HepG2 (cell line): Measurements from ENCODE around the gene NCMAP. TPM values are rescaled to one million over a fixed set of nuclear protein-coding genes. Genes with fewer than 3 reads are reported as not detected.

Experiments used
- ARID4A ChIP-seq: sonication (generic); formaldehyde crosslinking; IDR thresholded peaks from 2 replicates; pipeline ENCODE4 v1.5.0; 2020; ENCODE audit warnings: mild to moderate bottlenecking, missing genetic modification reagents, borderline replicate concordance
- CEBPG ChIP-seq: IDR thresholded peaks from 2 replicates; pipeline ENCODE4 v1.6.1; 2016
- E2F5 ChIP-seq: sonication (generic); formaldehyde crosslinking; conservative IDR thresholded peaks from 2 replicates; pipeline ENCODE4 v1.4.0; 2020; ENCODE audit warnings: missing genetic modification reagents
- GFI1 ChIP-seq: sonication (generic); formaldehyde crosslinking; IDR thresholded peaks from 2 replicates; pipeline ENCODE4 v1.5.0; 2020; ENCODE audit warnings: missing genetic modification reagents, mild to moderate bottlenecking, borderline replicate concordance
- LCORL ChIP-seq, 2 experiments: fragments of 450-650 bp in 1 of 2; sonication (generic) in 1 of 2; formaldehyde crosslinking in 1 of 2; IDR thresholded peaks; 2 replicates each; pipeline versions ENCODE4 v1.5.0 to v1.6.1; 2017 to 2020; ENCODE audit warnings: antibody characterized with exemption in 1 of 2, missing genetic modification reagents in 1 of 2
- MED8 ChIP-seq: sonication (generic); formaldehyde crosslinking; IDR thresholded peaks from 2 replicates; pipeline ENCODE4 v1.8.1; 2023; ENCODE audit warnings: mild to moderate bottlenecking, missing genetic modification reagents; ENCODE audit not compliant: insufficient replicate concordance
- POGK ChIP-seq: sonication (generic); formaldehyde crosslinking; conservative IDR thresholded peaks from 2 replicates; pipeline ENCODE4 v1.8.0; 2022; ENCODE audit warnings: mild to moderate bottlenecking, moderate library complexity, missing genetic modification reagents
- SETDB1 ChIP-seq: sonication (generic); formaldehyde crosslinking; IDR thresholded peaks from 2 replicates; pipeline ENCODE4 v1.5.1; 2020; ENCODE audit warnings: missing genetic modification reagents, mild to moderate bottlenecking, borderline replicate concordance
- SOX6 ChIP-seq, 2 experiments: fragments of 450-650 bp in 1 of 2; sonication (generic) in 1 of 2; formaldehyde crosslinking in 1 of 2; IDR thresholded peaks; 2 replicates each; pipeline versions ENCODE4 v1.4.0 to v1.6.1; 2017 to 2020; ENCODE audit warnings: antibody characterized with exemption in 1 of 2, mild to moderate bottlenecking in 1 of 2, missing genetic modification reagents in 1 of 2
- TBX2 ChIP-seq: sonication (generic); formaldehyde crosslinking; IDR thresholded peaks from 2 replicates; pipeline ENCODE4 v1.5.0; 2020; ENCODE audit warnings: missing genetic modification reagents, mild to moderate bottlenecking, borderline replicate concordance
- USF2 ChIP-seq, 2 experiments: sonication (generic) in 1 of 2; formaldehyde crosslinking in 1 of 2; IDR thresholded peaks; 2 replicates each; pipeline versions ENCODE4 v1.5.1 to v1.6.1; 2011 to 2020; ENCODE audit warnings: borderline replicate concordance in 1 of 2, low read depth in 1 of 2, low read length in 1 of 2, mild to moderate bottlenecking in 1 of 2, missing genetic modification reagents in 1 of 2, moderate library complexity in 1 of 2
- ZBTB33 ChIP-seq: sonication (generic); formaldehyde crosslinking; IDR thresholded peaks from 2 replicates; pipeline ENCODE4 v1.4.0; 2020; ENCODE audit warnings: missing genetic modification reagents
- polyA plus RNA-seq, 8 experiments: library from polyadenylated mRNA; depleted of rRNA in 3 of 8; stranded (reverse) in 7 of 8; unstranded in 1 of 8; fragments of >200 nt; fragmentation: Illumina TruSeq in 4 of 8; extraction: Trizol in 4 of 8; gene quantifications; 2 replicates each; pipeline versions ENCODE4 v1.2.1 to v1.2.3, GENCODE V29; 2011 to 2016; ENCODE audit warnings: low read depth in 4 of 8, missing spikeins in 1 of 8, mixed read lengths in 1 of 8; ENCODE audit not compliant: insufficient read depth in 1 of 8
- total RNA-seq, 5 experiments: library from RNA; depleted of rRNA; stranded (reverse); fragments of >200 nt; fragmentation: Illumina TruSeq; extraction: Trizol; gene quantifications; 2 replicates each; pipeline ENCODE4 v1.2.3, GENCODE V29; 2016; ENCODE audit warnings: low read depth in 1 of 5
- TF ChIP-seq, protein P1 (sequence below): sonication (generic); formaldehyde crosslinking; IDR thresholded peaks from 2 replicates; pipeline ENCODE4 v1.5.1; 2020; ENCODE audit warnings: missing genetic modification reagents, mild to moderate bottlenecking, borderline replicate concordance

Gene NCMAP
- total and polyA plus RNA-seq, 2 of the 13 experiments (the other 11 are each of a cell fraction or from before 2014, with no cell fraction given), result 2.7 to 20.0 TPM

- TF ChIP-seq USF2 (IDR thresholded peaks at IDR 0.05; ENCODE audit: low read depth, low read length) (no peak), USF2 (CRISPR knock-in tag; IDR thresholded peaks at IDR 0.05; ENCODE audit: borderline replicate concordance) (no peak), ZBTB33 (CRISPR knock-in tag) (no peak), MED8 (CRISPR knock-in tag) (peak; percentile 73), LCORL (IDR thresholded peaks at IDR 0.05) (no peak), LCORL (CRISPR knock-in tag; IDR thresholded peaks at IDR 0.05) (peak; percentile 94), TBX2 (CRISPR knock-in tag) (peak; percentile 96), E2F5 (no peak), GFI1 (CRISPR knock-in tag) (peak; percentile 83; the same call in 1 of the 2 replicates), SOX6 (IDR thresholded peaks at IDR 0.05) (no peak), SOX6 (CRISPR knock-in tag; IDR thresholded peaks at IDR 0.05) (peak; percentile 90), CEBPG (CRISPR knock-in tag) (peak; percentile 38; the same call in 1 of the 2 replicates), SETDB1 (CRISPR knock-in tag) (no peak), ARID4A (CRISPR knock-in tag) (peak; percentile 66; the same call in 1 of the 2 replicates), POGK (no peak)
- TF ChIP-seq, protein P1, sequence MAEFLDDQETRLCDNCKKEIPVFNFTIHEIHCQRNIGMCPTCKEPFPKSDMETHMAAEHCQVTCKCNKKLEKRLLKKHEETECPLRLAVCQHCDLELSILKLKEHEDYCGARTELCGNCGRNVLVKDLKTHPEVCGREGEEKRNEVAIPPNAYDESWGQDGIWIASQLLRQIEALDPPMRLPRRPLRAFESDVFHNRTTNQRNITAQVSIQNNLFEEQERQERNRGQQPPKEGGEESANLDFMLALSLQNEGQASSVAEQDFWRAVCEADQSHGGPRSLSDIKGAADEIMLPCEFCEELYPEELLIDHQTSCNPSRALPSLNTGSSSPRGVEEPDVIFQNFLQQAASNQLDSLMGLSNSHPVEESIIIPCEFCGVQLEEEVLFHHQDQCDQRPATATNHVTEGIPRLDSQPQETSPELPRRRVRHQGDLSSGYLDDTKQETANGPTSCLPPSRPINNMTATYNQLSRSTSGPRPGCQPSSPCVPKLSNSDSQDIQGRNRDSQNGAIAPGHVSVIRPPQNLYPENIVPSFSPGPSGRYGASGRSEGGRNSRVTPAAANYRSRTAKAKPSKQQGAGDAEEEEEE (CRISPR knock-in tag), result no peak
Measured at GRCh38 chr1:24567792-24568388, 12.0 kb downstream of the NCMAP start (continued).
